Mesothelial cell of epicardium (in vitro differentiated cells): ENCODE results near the gene HRC. TPM values are rescaled to one million over a fixed set of nuclear protein-coding genes. Genes with fewer than 3 reads are reported as not detected.
"Not testable (repeated sequence)": the region's sequence is repeated elsewhere in the genome, so short reads cannot be mapped to it uniquely, and the experiment has no call there.

Experiments used
- DNase-seq, 2 experiments: peaks; one replicate each; pipeline ENCODE4 v3.0.0; 2021; ENCODE audit warnings: low spot score in 2 of 2; ENCODE audit not compliant: unreplicated experiment in 2 of 2
- H3K27ac Mint-ChIP-seq: 2 replicates; pipeline ENCODE4 v1.8.0; 2021; ENCODE audit warnings: mixed read lengths
- H3K27me3 Mint-ChIP-seq: 2 replicates; pipeline ENCODE4 v1.8.0; 2021; ENCODE audit warnings: low read depth, mixed read lengths
- H3K36me3 Mint-ChIP-seq: 2 replicates; pipeline ENCODE4 v1.8.0; 2021; ENCODE audit warnings: mixed read lengths
- H3K4me1 Mint-ChIP-seq: 2 replicates; pipeline ENCODE4 v1.8.0; 2021; ENCODE audit warnings: mixed read lengths
- H3K4me3 Mint-ChIP-seq: 2 replicates; pipeline ENCODE4 v1.8.0; 2021; ENCODE audit warnings: mild to moderate bottlenecking, moderate library complexity, mixed read lengths
- H3K9me3 Mint-ChIP-seq: 2 replicates; pipeline ENCODE4 v1.8.0; 2021; ENCODE audit warnings: mixed read lengths
- CTCF ChIP-seq: fragments of 200-600 bp; sonication (generic); IDR thresholded peaks from one replicate; pipeline ENCODE4 v1.5.0; 2021; ENCODE audit warnings: antibody characterized with exemption; ENCODE audit not compliant: unreplicated experiment
- total RNA-seq: library from RNA; stranded (reverse); gene quantifications from 3 replicates; pipeline ENCODE4 v1.2.1, GENCODE V29; 2021

The HRC gene
- total RNA-seq, 1 donor from 2014 or later: 14.7 TPM

GRCh38 chr19:49182848-49183375 lies 27.7 kb upstream of the HRC start:
- Mint-ChIP-seq H3K36me3 (peaks cover 34% of the 10 kb centered on the region), H3K4me1 (peaks cover 9% of the 10 kb centered on the region), H3K27me3 (no peaks in the 10 kb centered on the region), H3K9me3 (peaks cover 10% of the 10 kb centered on the region), H3K4me3 (no peak overlapping the region), H3K27ac (no peak overlapping the region)
- no peak for TF ChIP-seq CTCF
- DNase-seq: no peak

GRCh38 chr19:49182010-49182847 lies 27.0 kb upstream of the HRC start:
- not testable (repeated sequence) for H3K27ac Mint-ChIP-seq, H3K4me3 Mint-ChIP-seq, DNase-seq, H3K27me3 Mint-ChIP-seq, H3K4me1 Mint-ChIP-seq
- H3K9me3 Mint-ChIP-seq: peaks cover 10% of the 10 kb centered on the region
- peaks cover 34% of the 10 kb centered on the region for H3K36me3 Mint-ChIP-seq

- Mint-ChIP-seq H3K36me3 (peaks cover 33% of the 10 kb centered on the region), H3K4me3 (no peak overlapping the region), H3K9me3 (peaks cover 10% of the 10 kb centered on the region), H3K4me1 (no peaks in the 10 kb centered on the region), H3K27me3 (no peaks in the 10 kb centered on the region), H3K27ac (no peak overlapping the region)
- no peak for DNase-seq
- no peak for TF ChIP-seq CTCF
Observed at GRCh38 chr19:49180659-49181058, 25.5 kb upstream of the HRC start.

GRCh38 chr19:49173198-49173597 lies 18.0 kb upstream of the HRC start:
- Mint-ChIP-seq H3K9me3 (no peaks in the 10 kb centered on the region), H3K27me3 (no peaks in the 10 kb centered on the region), H3K4me3 (no peak overlapping the region), H3K36me3 (peaks cover 19% of the 10 kb centered on the region), H3K4me1 (no peaks in the 10 kb centered on the region), H3K27ac (no peak overlapping the region)
- DNase-seq: no peak
- no peak for TF ChIP-seq CTCF

GRCh38 chr19:49168421-49168820 lies 13.2 kb upstream of the HRC start:
- H3K4me3 Mint-ChIP-seq: no peak overlapping the region
- H3K27me3 Mint-ChIP-seq: no peaks in the 10 kb centered on the region
- no peak for DNase-seq
- no peaks in the 10 kb centered on the region for H3K4me1 Mint-ChIP-seq
- H3K36me3 Mint-ChIP-seq: peaks cover 14% of the 10 kb centered on the region
- H3K27ac Mint-ChIP-seq: no peak overlapping the region
- H3K9me3 Mint-ChIP-seq: no peaks in the 10 kb centered on the region
- TF ChIP-seq CTCF: no peak

- Mint-ChIP-seq H3K4me1 (no peaks in the 10 kb centered on the region), H3K27ac (no peak overlapping the region), H3K4me3 (no peak overlapping the region), H3K27me3 (no peaks in the 10 kb centered on the region), H3K9me3 (no peaks in the 10 kb centered on the region), H3K36me3 (peaks cover 14% of the 10 kb centered on the region)
- TF ChIP-seq CTCF: no peak
- DNase-seq: no peak
Observed at GRCh38 chr19:49167857-49168409, 12.7 kb upstream of the HRC start.
